Embryonic facial prominence (tissue), 1 donor: Measurements from ENCODE around the gene TNFRSF12A.
"Not testable (repeated sequence)": the region's sequence is repeated elsewhere in the genome, so short reads cannot be mapped to it uniquely, and the experiment has no call there.

Experiments used
- DNase-seq: peaks from one replicate; pipeline ENCODE4 v3.0.0-alpha.2; 2016; ENCODE audit errors: extremely low spot score

TNFRSF12A gene

DNA sequence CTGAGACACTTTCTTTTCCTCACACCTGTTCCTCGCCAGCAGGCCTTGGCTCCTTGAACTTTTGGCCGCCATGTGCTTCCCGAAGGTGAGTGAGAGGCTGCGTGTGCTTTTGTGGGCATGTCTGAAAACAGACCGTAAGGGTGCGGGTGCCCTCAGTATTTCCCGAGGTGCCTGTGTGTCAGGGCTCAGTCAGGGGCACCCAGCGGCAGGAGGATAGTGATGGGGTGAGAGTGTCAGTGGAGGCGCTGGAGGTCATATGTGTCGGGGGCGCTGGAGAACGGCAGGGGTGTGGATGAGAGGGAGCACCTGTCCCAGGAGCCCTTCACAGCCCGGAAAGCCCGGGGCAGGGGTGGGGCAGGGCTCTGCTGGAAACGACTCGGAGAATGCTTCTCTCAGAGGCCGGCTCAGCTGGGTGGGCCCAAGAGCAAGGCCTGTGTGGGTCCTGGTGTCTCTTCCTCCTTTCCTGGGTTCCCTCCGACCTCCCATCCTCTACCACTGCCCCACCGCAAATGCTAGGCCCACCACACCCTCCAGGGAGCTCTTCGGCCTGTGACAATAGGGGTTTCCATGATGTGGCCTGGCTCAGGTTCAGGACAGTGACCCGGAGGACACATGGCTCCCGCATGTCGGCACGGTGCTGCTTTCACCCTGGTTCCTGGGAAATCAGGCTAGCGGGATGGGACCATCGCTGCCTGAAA, 45.7 kb downstream of the TNFRSF12A start:
- no peak for DNase-seq

DNA sequence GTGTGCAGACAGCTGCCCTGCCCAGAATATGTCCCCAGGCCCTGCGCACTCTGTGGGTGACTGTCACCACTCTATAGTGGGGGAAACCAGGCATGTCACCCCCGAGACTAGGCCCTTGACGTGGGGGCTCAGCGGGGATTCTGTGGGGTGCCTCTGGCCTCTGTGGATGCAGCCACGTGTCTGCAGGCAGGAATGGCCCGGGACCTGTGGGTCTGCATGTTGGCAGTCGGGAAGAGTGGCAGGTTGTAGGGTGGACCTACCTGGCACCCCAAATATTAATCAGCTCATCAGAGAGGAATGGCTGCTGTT, 46.2 kb downstream of the TNFRSF12A start:
- no peak for DNase-seq

DNA sequence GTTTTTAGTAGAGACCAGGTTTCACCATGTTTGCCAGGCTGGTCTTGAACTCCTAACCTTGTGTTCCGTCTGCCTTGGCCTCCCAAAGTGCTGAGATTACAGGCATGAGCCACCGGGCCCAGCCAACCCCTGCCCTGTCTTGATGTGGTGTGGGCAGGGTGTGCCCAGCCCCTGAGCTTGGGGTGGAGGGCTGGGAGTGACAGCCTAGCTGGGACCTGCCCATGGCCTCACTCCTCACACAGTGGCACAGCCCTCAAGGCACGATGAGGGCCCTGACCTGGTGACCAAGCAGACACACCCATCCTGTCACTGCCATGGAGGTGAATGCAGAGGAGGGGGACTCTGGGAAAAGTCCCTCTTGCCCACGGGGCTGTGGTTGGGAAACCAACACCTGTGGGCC, 48.3 kb downstream of the TNFRSF12A start:
- no peak for DNase-seq

DNA sequence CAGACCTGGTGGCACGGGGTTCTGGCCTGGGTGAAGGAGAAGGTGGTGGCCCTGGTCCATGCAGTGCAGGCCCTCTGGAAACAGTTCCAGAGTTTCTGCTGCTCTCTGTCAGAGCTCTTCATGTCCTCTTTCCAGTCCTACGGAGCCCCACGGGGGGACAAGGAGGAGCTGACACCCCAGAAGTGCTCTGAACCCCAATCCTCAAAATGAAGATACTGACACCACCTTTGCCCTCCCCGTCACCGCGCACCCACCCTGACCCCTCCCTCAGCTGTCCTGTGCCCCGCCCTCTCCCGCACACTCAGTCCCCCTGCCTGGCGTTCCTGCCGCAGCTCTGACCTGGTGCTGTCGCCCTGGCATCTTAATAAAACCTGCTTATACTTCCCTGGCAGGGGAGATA, 49.0 kb downstream of the TNFRSF12A start:
- not testable (repeated sequence) for DNase-seq

DNA sequence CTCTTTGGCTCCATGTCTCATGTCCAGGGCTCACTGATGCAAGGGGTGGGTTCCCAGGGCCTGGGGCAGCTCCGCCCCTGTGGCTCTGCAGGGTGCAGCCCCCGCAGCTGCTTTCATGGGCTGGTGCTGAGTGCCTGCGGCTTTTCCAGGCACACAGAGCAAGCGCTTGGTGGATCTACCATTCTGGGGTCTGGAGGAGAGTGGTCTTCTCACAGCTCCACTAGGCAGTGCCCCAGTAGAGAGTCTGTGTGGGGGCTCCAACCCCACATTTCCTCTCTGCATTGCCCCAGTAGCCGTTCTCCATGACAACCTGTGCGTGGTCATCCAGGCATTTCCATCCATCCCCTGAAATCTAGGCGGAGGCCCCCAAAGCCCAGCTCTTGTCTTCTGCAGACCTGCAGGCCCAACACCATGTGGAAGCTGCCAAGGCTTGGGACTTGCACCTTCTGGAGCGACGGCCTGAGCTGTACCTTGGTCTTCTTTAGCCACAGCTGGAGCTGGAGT, 50.5 kb downstream of the TNFRSF12A start:
- no peak for DNase-seq

DNA sequence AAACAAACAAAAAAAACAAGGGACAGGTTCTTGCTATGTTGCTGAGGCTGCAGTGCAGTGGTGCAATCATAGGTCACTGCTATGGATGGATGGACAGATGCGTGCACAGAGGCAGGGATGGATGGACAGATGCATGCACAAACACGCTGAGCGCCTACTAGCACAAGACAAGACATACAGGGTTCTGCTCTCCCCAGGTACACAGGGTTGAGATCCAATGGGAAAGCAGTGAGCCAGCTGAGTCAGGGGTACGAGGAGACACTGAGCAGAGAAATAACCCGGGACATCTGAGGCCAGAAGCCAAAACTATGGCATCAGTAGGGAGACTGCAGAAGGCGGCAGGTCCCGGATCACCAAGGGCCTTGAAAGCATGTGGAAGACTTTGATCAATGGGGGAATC, 51.5 kb downstream of the TNFRSF12A start:
- DNase-seq: no peak
